K562 (cell line): Measurements from ENCODE around the gene RTP3. TPM values are rescaled to one million over a fixed set of nuclear protein-coding genes. Genes with fewer than 3 reads are reported as not detected.

Experiments
- E2F6 ChIP-seq, 2 experiments: IDR thresholded peaks; 2 replicates each; pipeline ENCODE4 v1.6.1; 2011; ENCODE audit warnings: borderline replicate concordance in 1 of 2, control low read depth in 1 of 2, low read depth in 1 of 2, low read length in 1 of 2, mild to moderate bottlenecking in 1 of 2, mixed read lengths in 1 of 2, moderate library complexity in 1 of 2; ENCODE audit not compliant: insufficient read depth in 1 of 2, insufficient read length in 1 of 2, poor library complexity in 1 of 2, severe bottlenecking in 1 of 2; ENCODE audit errors: extremely low read depth in 1 of 2
- ETV6 ChIP-seq, 3 experiments: fragments of 150-350 bp in 1 of 3; sonication (generic) in 1 of 3; formaldehyde crosslinking in 1 of 3; IDR thresholded peaks; 2 replicates each; pipeline versions ENCODE4 v1.6.1 to v1.8.0; 2014 to 2022; ENCODE audit warnings: borderline replicate concordance in 2 of 3, low read depth in 2 of 3, antibody characterized with exemption in 1 of 3, low read length in 1 of 3, mild to moderate bottlenecking in 1 of 3, missing genetic modification reagents in 1 of 3
- GABPA ChIP-seq: fragments of 200-800 bp; sonication (Bioruptor generic); conservative IDR thresholded peaks from 2 replicates; pipeline ENCODE4 v1.6.1; 2016; ENCODE audit warnings: low read depth, missing genetic modification characterization, missing compliant biosample characterization
- HDAC2 ChIP-seq: fragments of 450-650 bp; IDR thresholded peaks from 2 replicates; pipeline ENCODE4 v1.6.1; 2016; ENCODE audit warnings: mild to moderate bottlenecking
- HDAC3 ChIP-seq: fragments of 450-650 bp; IDR thresholded peaks from 2 replicates; pipeline ENCODE4 v1.6.1; 2018; ENCODE audit warnings: borderline replicate concordance, mild to moderate bottlenecking, moderate library complexity; ENCODE audit not compliant: partially characterized antibody
- MGA ChIP-seq: fragments of 450-650 bp; IDR thresholded peaks from 2 replicates; pipeline ENCODE4 v1.6.1; 2016; ENCODE audit warnings: mild to moderate bottlenecking, moderate library complexity
- NFRKB ChIP-seq: fragments of 450-650 bp; IDR thresholded peaks from 2 replicates; pipeline ENCODE4 v1.6.1; 2016; ENCODE audit warnings: low read depth
- STAG1 ChIP-seq: sonication (generic); formaldehyde crosslinking; IDR thresholded peaks from 2 replicates; pipeline ENCODE4 v1.5.0; 2020; ENCODE audit warnings: missing genetic modification reagents, borderline replicate concordance
- TCF15 ChIP-seq: fragments of 250-450 bp; sonication (Bioruptor Pico); IDR thresholded peaks from 2 replicates; pipeline ENCODE4 v1.8.0; 2022; ENCODE audit warnings: moderate library complexity, mild to moderate bottlenecking, inconsistent platforms
- ZFP30 ChIP-seq: fragments of 250-450 bp; sonication (Bioruptor Pico); IDR thresholded peaks from 2 replicates; pipeline ENCODE4 v1.8.0; 2022; ENCODE audit warnings: moderate library complexity, mild to moderate bottlenecking, inconsistent platforms, borderline replicate concordance
- ZNF655 ChIP-seq: fragments of 250-450 bp; sonication (Bioruptor Pico); IDR thresholded peaks from 2 replicates; pipeline ENCODE4 v1.5.0; 2021
- ZNF76 ChIP-seq: fragments of 250-450 bp; sonication (Bioruptor Pico); IDR thresholded peaks from 2 replicates; pipeline ENCODE4 v1.4.0; 2020; ENCODE audit warnings: mild to moderate bottlenecking, moderate library complexity, borderline replicate concordance
- polyA plus RNA-seq, 8 experiments: library from polyadenylated mRNA; depleted of rRNA in 4 of 8; stranded (reverse) in 5 of 8; unstranded in 3 of 8; fragments of >200 nt; fragmentation: Nextera tagmentation in 2 of 8; fragmentation: Illumina TruSeq in 1 of 8; extraction: Ambion mirVana in 2 of 8; extraction: Trizol in 1 of 8; gene quantifications; 2 replicates each; pipeline versions ENCODE4 v1.2.1 to v1.2.3, GENCODE V29; 2011 to 2014; ENCODE audit warnings: inconsistent platforms in 1 of 8, missing spikeins in 1 of 8
- total RNA-seq, 7 experiments: library from RNA; depleted of rRNA in 6 of 7; stranded (reverse); fragments of >200 nt in 6 of 7; fragmentation: Illumina TruSeq in 2 of 7; extraction: Trizol in 2 of 7; gene quantifications; 2 replicates each; pipeline versions ENCODE4 v1.2.1 to v1.2.3, GENCODE V29; 2011 to 2021; ENCODE audit warnings: low replicate concordance in 1 of 7

RTP3 gene
- total and polyA plus RNA-seq, 9 of the 15 experiments (the other 6 are each of a cell fraction or from before 2014, with no cell fraction given) = not detected

GRCh38 chr3:46549408-46549904, 51.7 kb downstream of the RTP3 start (continued):
- TF ChIP-seq MGA = peak; percentile 40
- no peak for TF ChIP-seq ETV6 (IDR thresholded peaks at IDR 0.05; ENCODE audit: borderline replicate concordance in 1 of 2, low read depth in 2 of 2, low read length in 1 of 2)
- no peak for TF ChIP-seq ETV6 (CRISPR knock-in tag; IDR thresholded peaks at IDR 0.05; ENCODE audit: borderline replicate concordance)
- TF ChIP-seq HDAC3 = peak; percentile 89
- peak; percentile 71 for TF ChIP-seq GABPA (tag)
- TF ChIP-seq TCF15 (CRISPR knock-in tag) = 0 out of 2 replicates have a peak, but pooled peaks have one; percentile 69
- TF ChIP-seq HDAC2 = peak; percentile 95
- TF ChIP-seq STAG1 (CRISPR knock-in tag) = no peak
- TF ChIP-seq NFRKB = peak; percentile 75; the same call in 1 of the 2 replicates
- TF ChIP-seq ZNF76 (CRISPR knock-in tag) = no peak
- no peak for TF ChIP-seq ZNF655 (CRISPR knock-in tag)
- no peak for TF ChIP-seq E2F6 (IDR thresholded peaks at IDR 0.05; ENCODE audit: borderline replicate concordance in 1 of 2, extremely low read depth in 1 of 2, insufficient read depth in 1 of 2, insufficient read length in 1 of 2, low read depth in 1 of 2, low read length in 1 of 2, poor library complexity in 1 of 2, severe bottlenecking in 1 of 2)
- TF ChIP-seq ZFP30 (CRISPR knock-in tag) = no peak
